Coronary artery (tissue), 2 donors: ENCODE data around the gene VPS39.

Experiments
- DNase-seq: peaks from one replicate; pipeline ENCODE4 v3.0.0-alpha.2; 2017; ENCODE audit warnings: low spot score
- H3K27ac ChIP-seq, 2 donors: fragments of 200-600 bp; sonication (generic); one replicate each; pipeline ENCODE4 v1.5.1; 2016 to 2019
- H3K4me3 ChIP-seq: fragments of 200-600 bp; sonication (generic); 2 replicates; pipeline ENCODE4 v1.5.1; 2016; ENCODE audit warnings: mild to moderate bottlenecking, moderate library complexity
- TF ChIP-seq, protein P1 (sequence below): fragments of 200-600 bp; sonication (generic); IDR thresholded peaks from one replicate; pipeline ENCODE4 v1.5.1; 2019; ENCODE audit warnings: antibody characterized with exemption

VPS39 gene

DNA sequence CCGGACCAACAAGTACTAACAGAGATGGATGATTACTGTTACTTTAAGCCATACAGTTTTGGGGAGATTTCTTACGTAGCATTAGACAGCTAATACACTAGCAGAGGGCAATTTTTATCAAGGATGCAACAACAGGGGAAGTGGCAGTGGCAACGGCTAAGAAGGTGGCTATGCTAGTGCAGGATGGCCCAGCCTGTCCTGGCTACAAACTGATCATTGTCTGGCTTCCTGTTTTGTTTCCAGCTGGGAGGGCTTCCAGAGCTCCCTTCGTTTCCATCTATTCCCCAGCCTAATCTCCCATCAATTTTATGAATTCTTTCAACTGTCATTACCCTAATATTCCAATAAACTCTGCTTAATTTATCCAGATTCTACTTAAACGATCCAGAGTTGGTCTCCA, 35.6 kb downstream of the VPS39 start:
- Histone ChIP-seq H3K27ac (no peak overlapping the region), H3K4me3 (no peak overlapping the region)
- DNase-seq, result no peak
- TF ChIP-seq, protein P1, sequence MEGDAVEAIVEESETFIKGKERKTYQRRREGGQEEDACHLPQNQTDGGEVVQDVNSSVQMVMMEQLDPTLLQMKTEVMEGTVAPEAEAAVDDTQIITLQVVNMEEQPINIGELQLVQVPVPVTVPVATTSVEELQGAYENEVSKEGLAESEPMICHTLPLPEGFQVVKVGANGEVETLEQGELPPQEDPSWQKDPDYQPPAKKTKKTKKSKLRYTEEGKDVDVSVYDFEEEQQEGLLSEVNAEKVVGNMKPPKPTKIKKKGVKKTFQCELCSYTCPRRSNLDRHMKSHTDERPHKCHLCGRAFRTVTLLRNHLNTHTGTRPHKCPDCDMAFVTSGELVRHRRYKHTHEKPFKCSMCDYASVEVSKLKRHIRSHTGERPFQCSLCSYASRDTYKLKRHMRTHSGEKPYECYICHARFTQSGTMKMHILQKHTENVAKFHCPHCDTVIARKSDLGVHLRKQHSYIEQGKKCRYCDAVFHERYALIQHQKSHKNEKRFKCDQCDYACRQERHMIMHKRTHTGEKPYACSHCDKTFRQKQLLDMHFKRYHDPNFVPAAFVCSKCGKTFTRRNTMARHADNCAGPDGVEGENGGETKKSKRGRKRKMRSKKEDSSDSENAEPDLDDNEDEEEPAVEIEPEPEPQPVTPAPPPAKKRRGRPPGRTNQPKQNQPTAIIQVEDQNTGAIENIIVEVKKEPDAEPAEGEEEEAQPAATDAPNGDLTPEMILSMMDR, result no peak

DNA sequence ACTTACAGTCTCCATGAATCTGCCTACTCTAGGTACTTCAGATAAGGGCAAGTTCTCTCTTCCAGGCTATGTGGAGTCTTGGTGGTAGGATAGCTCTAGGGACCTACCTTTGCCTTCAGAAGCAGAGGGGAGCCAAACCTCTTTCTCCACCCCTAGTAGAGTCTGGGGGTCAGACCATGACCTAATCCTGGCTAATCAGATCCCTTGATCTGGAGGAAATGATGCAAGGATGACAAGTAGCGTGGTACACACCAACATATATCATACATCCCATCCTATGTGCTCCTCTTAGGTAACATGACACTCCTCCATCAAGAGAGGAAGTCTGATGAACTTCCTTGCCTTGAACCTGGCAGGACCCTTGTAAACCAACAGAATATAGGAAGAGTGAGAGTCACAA, 36.3 kb downstream of the VPS39 start:
- no peak for DNase-seq
- TF ChIP-seq, protein P1, result no peak
- no peak overlapping the region for H3K4me3 ChIP-seq
- H3K27ac ChIP-seq, result no peak overlapping the region

DNA sequence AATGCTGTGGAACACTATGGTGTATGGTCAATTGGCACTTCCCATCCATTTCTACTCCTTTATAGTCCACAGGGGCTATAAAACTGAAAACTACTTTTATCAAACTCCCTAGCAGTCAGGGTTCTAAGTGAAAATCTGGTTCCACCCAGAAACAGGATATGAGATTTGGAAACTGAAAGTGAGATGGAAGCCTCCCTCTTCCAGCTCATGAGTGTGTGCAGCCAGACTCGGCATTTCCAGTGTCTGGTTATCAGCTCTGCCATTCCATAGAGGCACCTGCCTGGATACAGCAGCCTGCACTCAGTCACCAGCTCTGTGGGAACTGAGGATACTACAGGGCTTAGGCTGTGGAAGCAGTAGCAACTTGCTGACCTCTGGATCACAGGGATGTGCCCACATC, 37.0 kb downstream of the VPS39 start:
- H3K27ac ChIP-seq, result no peak overlapping the region
- TF ChIP-seq, protein P1, result no peak
- H3K4me3 ChIP-seq, result no peak overlapping the region
- DNase-seq, result no peak

DNA sequence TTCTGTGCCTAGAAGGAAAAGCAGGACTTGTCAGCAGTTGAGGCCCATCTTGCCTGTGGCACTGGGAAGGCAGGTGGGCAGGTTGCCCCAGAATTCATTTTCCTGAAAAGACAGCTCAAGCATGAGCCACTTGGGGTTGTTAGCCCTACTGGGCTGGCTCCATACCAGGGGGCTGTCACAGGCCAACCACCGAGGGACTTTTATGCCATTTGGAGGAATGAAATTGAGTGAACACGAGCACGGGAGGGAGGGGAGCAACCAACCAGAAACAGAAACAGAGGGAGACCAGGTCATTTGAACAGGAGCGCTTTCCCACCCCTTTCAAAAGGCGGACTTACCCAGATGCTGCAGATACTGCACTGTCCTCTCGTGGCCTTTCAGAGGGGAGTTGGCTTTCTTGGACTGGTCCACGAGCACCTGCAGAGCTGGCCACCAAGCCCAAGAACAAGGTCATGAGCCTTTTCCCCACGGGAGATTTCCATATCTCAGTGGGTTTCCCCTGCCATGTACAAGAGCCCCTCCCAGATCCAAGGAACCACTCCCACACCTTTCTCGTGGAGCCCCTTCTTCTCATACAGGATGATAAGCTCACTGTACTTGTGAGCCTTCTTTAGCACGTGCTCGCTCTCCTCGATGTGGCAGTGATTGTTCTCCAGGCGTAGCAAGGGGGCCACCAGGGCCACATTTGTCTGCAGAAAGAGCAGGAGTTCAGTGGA, 41.7 kb downstream of the VPS39 start:
- H3K27ac ChIP-seq, result no peak overlapping the region
- no peak overlapping the region for H3K4me3 ChIP-seq
- TF ChIP-seq, protein P1, result no peak
- no peak for DNase-seq

DNA sequence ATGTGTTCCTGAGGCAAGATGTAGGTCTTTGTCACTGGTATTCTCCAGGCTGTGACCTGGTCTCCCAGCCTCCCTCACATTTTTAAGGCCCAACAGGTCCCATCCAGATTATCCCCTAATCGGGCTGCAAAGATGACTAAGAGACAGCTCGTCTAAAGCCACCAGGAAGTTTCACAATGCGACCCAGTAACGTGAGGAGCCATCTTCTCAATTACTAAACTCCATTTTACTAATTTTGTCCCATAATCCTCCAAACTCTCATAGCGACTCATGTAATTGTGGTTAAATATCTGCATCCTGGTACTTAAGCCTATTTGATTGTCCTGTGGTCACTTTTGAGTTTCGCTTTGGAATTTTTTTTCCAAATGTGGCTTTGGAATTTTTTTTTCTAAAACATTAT, 43.0 kb downstream of the VPS39 start:
- no peak for DNase-seq
- no peak overlapping the region for H3K4me3 ChIP-seq
- TF ChIP-seq, protein P1, result no peak
- no peak overlapping the region for H3K27ac ChIP-seq

DNA sequence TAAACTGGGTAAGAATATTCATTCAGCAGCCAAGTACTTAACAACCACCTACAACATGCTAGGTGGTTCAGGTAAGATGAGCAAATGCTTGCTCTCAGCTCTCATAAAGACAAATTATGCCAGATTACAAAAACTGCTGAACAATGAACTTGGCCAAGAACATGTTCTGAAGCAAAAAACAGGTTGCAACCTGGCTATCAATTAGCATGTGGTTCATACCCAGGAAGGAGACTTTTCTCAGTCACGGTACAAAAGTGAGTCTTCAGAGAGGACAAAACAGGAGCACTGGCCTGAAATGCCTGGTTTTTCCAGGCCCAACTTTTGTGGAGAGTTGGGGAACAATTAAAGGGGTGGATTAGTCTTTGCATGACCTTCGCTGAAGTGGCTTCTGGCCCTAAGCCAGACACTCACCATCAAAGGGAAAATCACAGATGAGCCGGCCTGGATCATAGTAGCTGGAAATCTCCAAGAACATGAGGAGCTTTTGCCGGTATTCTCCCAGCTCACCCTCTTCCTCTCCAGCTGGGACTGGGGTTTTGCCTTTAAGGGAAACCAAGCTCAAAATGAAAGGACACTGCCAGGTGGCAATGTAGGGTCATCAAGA, 44.1 kb downstream of the VPS39 start:
- no peak for DNase-seq
- no peak overlapping the region for H3K27ac ChIP-seq

More for the DNA sequence above, 44.1 kb downstream of the VPS39 start:
- TF ChIP-seq, protein P1, result no peak
- H3K4me3 ChIP-seq, result no peak overlapping the region
